AG09319 (cell line): Measurements from ENCODE around the gene DLGAP5.

Experiments
- DNase-seq: peaks from one replicate; pipeline ENCODE4 v3.0.0-alpha.2; 2010; ENCODE audit warnings: low read depth; ENCODE audit errors: extremely low read depth
- CTCF ChIP-seq: IDR thresholded peaks from 2 replicates; pipeline ENCODE4 v1.5.1; 2011; ENCODE audit warnings: low read depth, mild to moderate bottlenecking, inconsistent platforms, low read length, moderate library complexity

Gene DLGAP5

GRCh38 chr14:55129428-55130195 lies 61.8 kb downstream of the DLGAP5 start:
- no peak for DNase-seq

GRCh38 chr14:55129086-55129427 lies 62.3 kb downstream of the DLGAP5 start, which contains the start of gene LGALS3:
LGALS3 (plus strand) TSS chr14:55129252; CDS start chr14:55137374, 8,122 bp downstream.
- DNase-seq = no peak
- TF ChIP-seq CTCF = no peak

More at GRCh38 chr14:55129428-55130195, 61.8 kb downstream of the DLGAP5 start:
- TF ChIP-seq CTCF = no peak

- TF ChIP-seq CTCF = no peak
These were observed 62.8 kb downstream of the DLGAP5 start for GRCh38 chr14:55128386-55129085.

GRCh38 chr14:55127460-55127951 lies 63.9 kb downstream of the DLGAP5 start:
- TF ChIP-seq CTCF = no peak
- DNase-seq = no peak

More at GRCh38 chr14:55128386-55129085, 62.8 kb downstream of the DLGAP5 start:
- DNase-seq = no peak

GRCh38 chr14:55126932-55127459 lies 64.4 kb downstream of the DLGAP5 start:
- DNase-seq = no peak
- TF ChIP-seq CTCF = no peak

- no peak for DNase-seq
- TF ChIP-seq CTCF = no peak
These were observed 65.4 kb downstream of the DLGAP5 start for GRCh38 chr14:55126034-55126433.

GRCh38 chr14:55125403-55125802 lies 66.0 kb downstream of the DLGAP5 start:
- no peak for DNase-seq
- no peak for TF ChIP-seq CTCF
